UCSD-AML1 (cell line): Measurements from ENCODE around the gene RAB11FIP4.
A peak's percentile ranks its signal among the peaks of the same experiment; 100 is the strongest.

Experiments
- DNase-seq: peaks from one replicate; lab custom pipeline; 2025; ENCODE audit not compliant: unreplicated experiment; lab: John Stamatoyannopoulos, UW

RAB11FIP4 gene

DNA sequence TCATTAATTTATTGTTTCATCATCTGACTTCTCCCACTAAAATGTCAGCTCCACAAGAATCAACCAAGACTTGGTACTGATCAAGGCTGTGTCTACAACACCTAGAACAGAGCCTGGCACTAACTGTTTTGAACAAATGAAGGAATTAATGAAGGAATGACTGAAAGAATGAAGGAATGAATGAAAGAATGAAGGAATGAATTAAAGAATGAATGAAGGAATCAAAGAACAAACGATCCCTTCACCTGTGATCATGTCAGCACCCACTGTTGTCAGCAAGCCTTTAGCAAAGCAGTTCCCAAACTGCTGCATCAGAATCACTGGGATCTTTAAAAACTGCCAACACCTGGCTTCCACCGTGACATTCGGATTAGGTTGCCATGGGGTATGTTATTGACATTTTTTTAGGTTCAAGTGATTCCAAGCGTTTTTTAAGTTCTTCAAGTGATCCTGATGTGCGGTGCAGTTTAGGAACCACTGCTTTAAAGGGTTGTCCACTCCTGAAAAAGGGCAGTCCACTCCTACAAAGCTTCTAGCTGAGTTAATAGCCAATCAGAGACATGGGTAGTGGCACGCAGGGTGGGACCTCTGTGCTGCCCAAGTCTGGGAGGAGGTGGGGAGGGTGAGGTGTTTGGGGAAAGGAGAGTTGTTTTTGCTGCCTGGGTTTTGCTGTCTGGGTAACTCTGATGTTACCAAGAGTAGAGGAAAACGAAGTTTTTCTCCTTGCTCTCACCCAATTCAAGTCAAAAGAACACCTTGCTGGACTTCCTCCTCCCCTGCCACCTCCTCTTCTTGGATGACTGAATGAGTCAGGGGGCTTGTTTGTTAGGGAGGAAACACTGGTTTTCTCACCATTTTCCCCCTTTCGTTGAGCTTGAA is 89.7 kb downstream of the RAB11FIP4 start:
- DNase-seq: no peak

DNA sequence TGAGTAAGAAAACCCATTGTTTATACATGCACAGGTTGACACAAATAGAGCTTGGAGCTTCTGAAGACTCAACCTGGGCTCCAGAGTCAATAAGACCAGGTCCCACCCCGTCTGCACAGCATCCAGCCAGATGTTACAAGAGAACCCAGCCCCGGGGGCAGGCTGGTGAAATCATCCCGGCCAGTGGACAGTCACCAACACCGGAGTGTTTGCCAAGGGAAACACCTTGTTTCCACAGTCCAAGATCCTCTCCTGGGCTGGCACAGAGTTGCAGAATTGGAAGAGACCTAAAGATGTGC is 90.3 kb downstream of the RAB11FIP4 start:
- DNase-seq: no peak

DNA sequence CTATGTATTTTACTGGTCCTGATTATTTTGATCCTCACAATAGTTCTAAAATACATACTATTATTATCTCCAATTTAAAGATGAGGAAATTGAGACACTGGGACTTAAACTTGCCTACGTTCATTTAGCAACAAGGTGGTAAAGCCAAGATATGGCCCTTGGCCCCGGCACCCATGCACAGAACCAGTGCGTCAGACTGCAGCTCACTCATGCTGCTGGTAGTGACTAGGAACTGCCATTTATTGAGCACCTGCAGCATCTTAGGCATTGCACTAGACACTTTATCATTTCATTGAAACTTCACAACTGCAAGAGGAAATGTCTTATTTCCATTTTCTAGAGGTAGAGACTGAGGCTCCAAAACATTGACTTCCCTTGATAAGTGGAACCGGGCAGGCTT is 93.3 kb downstream of the RAB11FIP4 start:
- no peak for DNase-seq

DNA sequence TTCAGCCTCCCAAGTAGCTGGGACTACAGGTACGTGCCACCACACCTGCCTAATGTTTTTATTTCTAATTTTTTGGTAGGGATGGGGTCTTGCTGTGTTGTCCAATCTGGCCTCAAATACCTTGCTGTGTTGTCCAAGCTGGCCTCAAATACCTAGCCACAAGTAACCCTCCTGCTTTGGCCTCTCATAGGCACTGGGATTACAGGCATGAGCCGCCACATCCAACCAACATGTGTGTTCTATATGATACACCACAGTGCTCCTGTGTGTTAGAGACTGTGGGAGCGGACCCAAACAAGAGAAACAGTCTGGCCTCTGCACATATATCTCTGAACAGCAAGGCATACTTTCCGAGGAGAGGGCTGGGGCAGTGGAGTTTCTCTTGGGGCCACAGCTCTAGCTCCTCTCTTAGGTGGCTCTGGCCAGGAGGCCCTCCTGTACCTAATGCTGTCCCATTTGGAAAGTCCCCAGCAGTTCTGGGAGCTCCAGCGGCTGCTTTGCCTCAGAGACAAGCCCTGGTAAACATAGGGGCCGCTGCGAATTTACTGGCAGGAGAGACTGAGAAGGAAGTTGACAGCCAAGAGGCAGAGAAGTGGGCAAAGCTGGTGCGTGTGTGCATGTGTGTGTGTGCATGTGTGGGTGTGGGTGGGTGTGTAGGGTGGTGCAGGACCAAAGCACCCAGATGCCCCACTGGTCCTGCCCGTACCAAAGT is 95.0 kb downstream of the RAB11FIP4 start:
- no peak for DNase-seq

DNA sequence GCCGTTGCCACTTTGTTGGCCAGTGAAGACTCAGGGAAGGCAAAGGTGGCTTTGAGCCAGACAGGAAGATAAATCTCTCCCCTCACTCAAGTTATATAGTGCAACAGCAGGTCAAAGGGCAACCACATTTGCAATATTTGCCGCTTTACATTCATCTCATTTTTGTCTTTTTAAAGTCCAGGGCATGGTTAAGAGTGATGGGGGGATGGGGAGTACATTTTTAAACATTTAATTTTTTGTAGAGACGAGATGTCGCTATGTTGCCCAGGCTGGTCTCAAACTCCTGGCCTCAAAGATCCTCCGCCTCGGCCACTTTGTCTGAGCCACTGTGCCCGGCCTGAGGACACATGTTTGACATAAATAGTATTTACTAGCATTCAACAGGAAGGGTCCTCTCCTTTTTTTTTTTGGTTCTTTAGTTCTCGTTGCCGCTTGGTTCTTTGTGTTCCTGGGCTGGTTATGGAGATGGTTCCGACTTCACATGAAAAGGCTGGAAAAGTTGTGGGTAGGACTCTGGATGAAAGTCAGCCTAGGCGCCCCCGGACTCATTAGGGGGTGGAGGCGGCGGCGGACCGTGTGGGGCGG is 95.7 kb downstream of the RAB11FIP4 start:
- no peak for DNase-seq

DNA sequence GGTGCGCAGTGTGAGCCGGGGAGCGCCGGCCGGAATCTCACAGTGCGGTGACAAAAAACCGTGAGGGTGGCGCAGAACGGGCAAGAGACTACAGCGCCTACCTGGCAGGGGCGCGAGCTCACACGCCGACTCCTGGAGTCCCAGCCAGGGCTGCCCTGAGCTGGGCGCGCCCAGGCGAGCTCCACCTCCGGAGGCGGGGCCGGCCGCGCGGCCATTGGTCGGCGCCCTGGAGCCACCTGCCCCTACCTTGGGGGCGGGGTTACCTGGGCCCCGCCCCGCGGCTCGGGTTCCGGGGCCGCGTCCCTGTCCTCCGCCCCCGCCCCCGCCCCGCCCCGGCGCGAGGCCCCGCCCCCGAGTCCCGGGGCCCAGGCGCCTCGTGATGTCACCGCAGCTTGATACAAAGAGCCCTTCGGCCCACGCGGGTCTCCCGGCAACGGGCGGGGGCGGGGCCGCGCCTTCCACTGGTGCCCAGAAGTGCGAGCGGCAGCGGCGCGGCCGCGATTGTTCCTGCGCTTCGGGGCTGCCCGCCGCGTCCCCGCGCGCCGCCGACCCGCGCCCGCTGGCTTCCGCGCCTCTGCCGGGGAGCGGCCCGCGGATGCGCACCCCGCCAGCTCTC is 96.3 kb downstream of the RAB11FIP4 start:
- peak; percentile 81 for DNase-seq

DNA sequence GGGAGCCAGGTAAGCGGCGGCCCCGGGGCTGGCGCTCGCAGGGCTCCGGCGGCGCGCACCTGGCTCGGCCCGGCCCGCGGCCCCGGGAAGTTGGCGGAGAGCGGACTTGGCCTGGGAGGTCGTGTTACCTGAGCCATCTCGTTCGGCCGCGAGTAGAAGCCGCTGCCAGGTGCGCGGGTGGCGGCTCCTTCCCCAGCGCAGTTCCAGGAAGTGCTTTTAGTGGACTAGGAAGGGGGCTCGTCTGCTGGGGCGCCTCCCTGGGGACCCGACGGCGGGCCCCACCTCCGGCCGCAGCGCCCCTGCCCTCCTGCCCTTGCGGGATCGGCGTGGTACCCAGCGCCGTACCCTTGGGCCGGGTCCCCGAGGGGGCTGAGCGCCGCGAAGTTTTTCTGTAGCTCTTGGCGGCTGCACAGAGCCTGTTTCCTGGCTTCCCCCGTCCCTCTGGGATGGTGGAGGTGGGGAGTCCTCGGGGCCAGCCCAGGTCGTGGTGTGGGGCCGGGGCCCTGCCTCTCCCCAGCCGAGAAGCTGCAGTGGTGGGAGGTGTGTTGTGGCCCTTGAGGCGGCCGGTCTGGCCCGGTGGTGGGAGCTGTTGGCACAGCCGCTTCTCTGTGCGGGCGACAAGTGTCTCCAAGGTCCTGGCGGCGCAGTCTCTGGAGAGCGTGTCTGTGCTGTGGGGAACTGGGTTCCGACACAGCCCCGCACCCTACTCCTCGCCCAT is 96.9 kb downstream of the RAB11FIP4 start:
- no peak for DNase-seq

DNA sequence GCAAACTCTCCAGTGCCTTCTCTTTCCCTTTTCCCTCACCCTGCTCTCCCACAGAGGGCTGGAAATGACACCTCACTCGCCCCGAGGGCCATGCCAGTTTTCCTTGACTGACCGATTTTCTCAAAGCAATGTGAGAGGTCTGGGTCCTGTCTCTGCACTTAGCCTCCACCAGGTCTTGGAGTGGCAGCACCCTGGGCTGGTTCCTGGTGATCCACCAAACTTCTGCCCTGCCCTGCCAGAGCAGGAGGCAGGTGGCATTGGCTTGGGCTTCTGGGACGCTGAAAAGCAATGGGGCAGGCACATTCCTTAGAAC is 97.5 kb downstream of the RAB11FIP4 start:
- DNase-seq: no peak

DNA sequence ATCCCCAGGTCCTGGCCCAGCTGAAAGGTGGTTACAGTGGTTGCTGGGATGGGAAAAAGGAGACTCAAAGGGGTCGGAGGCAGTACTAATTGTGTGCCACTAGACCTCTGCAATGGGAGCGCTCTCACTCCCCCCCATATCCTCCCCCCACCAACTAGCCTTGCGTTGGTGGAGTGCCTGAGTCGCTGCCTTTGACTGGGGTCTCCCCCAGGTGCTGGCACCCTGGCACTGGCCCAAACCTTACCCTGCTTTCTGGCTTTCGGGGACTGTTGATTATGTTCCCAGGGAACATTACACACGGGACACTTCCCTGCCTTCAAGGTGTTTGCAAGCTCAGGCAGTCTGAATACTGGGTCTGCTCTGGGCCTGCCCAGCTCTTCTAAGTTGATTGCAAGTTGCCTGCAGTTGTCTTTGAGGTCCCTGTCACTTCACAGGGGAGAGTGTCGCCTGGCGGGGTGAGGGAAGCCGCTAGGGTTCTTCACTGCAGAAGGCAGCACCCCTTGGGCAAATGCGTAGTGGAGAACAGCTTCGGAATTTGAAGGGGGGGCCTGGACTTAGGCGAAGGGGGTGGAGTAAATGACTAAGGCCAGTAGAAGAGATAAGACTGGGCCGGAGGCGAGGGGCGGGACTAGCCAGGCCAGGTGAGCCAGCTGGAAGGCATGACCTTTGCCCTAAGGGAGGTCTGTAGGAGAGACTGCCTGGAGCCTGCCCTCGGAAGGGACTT is 98.0 kb downstream of the RAB11FIP4 start:
- no peak for DNase-seq

DNA sequence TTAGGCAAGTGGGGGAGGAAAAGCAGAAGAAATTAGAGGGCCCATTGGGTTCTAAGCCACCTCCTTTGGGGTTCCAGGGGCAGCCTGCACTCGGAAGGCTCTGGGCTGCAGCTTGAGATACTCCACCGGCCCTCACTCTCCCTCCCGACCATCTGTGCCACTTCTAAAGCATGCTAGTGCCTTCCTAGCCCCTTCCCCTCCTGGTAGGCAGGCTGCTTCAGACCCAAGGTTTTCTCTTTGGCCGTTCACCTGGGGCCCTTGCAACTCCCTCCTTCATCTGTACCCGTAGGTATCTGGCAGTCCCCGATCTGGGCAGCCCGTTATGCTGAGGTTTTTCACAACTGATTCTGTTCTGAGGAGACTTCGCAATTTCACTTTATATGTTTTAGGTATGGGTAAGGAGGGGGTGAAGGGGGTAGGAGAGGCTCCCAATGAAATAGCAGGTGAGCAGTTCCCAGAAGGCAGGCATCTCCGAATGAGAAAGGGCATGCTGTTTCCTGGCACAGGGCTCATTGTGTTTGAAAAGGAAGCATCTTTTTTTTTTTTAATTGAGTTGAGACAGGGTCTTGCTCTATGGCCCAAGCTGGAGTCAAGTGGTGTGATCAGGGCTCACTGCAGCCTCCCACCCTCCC is 98.7 kb downstream of the RAB11FIP4 start:
- DNase-seq: no peak

DNA sequence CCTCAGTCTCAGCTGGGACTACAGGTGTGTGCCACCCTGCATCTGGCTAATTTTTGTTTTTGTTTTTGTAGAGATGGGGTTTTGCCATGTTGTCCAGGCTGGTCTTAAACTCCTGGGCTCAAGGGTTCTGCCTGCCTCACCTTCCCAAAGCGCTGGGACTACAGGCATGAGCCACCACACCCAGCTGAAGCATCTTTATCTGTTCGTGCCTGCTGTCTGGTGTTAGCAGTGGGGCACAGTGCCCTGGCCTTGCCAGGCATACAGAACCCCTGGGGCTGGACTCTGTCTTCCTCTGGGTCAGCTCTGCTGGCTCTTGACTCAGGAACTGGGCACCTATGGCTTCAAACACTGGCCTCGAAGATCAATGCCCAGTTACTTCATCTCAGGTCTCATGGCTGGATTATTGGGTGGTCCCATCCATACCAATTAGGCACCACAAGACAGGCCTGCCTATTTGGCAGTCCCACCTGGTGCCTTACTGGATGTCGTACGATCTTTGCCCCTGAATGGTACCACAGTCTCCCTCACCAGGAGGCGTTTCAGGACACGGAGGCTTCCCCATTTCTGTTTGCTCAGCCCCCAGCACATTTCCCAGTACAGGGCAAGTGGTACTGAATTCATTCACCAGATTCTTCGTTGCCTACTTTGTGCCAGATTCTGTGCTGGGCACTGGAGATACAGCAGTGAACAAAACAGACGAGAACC is 99.3 kb downstream of the RAB11FIP4 start:
- no peak for DNase-seq

DNA sequence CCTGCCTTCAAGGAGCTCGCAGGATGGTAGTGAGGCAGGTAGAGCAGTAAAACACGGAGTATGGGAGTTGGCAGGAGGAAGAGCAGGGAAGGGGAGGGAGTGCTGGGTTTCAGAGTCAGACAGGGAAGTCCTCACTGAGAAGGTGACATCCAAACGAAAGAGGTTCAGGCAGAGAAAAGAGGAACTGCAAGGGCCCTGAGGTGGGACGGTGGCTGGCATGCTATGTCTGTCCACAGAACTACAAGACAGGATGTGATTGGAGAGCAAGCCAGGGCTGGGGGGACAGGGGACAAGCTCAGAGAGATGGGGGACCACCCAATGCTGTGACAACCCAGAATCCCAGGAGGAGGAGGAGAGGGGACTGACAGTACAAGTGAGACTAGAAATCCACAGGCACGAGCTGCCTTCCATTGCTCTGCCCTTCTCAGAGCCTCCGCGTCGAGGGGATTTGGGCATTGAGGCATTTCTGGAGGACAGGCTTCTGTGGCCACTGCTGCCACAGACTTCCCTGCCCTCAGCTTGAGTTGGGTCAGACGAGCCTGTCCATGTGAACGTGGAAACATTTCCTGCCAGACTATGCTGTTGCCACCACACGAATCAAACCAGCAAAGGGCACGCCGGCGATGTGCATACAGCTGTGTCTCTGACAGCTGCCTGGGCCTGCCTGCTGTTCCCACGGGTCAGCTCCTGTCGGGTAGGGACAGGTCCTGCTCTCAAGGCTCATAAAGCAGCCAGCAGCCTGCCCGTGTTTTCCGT is 100.1 kb downstream of the RAB11FIP4 start:
- DNase-seq: peak; percentile 53

DNA sequence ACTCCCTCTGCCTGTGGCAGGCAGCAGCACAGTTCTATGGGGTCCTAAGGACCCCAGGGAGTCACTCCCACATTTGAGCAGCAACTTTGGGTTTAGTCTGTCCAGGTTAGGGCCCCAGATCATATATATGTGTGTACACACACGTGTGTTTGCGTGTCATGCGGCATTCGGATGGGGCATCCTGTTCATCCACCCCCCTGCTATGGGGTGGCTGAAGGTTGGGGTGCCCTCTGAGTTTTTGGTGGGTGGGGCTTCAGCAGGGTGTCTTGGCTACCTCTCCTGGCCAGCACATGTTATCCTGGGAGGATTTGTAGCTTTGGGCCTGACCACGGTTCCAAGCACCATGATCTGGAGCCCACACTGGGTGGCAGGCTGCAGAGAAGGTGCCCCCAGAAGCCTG is 100.7 kb downstream of the RAB11FIP4 start:
- no peak for DNase-seq

DNA sequence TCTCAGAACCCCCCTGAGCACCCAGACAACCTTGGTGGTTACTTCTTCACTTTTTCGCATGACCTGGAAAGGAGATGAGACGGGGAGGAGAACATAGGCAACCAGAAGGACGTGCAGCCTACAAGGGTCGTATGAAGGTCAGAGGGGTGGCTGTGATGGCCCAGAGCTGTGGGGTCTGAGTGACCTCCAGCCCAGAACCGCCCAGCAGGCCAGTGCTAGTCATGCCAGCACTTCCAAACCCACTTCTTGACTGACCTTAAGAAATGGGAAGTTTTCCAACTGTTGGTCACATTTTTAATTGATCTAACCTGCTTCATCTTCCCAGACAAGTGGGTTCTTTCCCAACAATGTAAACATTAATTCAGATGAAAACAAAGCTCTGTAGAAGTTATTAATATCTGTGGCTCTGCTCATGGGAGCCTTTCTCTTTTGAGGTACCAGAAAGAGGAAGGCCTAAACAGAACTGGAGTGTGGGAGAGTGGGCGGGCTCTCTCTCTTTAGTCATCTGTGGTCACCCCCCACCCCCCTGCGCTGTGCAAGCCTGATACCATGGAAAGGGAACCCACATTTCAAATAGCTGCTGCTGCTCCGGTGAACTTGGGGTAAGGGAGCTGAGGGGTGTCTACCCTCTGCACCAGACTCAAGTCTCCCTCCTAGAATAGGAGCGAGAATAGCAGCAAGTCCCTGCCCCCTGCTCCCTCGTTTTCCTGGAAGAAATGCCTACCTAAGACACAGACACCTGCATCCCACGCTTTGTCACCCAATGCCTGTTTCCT is 101.6 kb downstream of the RAB11FIP4 start:
- peak; percentile 75 for DNase-seq

DNA sequence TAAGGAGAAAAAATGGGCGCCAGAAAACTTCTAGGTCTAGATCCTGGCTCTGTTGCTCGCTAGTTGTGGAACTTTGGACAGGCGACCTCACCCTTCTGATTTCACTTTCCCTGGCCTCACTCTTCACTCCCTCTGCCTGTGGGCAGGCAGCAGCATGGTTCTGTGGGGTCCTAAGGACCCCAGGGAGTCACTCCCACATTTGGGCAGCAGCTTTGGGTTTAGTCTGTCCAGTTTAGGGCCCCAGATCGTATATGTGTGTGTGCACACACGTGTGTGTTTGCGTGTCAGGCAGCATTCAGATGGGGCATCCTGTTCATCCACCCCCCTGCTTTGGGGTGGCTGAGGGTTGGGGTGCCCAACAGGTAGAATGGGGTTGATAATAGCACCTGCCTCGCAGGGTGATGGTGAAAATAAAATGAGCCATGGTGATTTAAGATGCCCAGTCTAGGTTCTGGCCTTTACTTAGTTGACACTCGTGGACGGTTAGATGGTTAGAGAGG is 102.2 kb downstream of the RAB11FIP4 start:
- DNase-seq: no peak

DNA sequence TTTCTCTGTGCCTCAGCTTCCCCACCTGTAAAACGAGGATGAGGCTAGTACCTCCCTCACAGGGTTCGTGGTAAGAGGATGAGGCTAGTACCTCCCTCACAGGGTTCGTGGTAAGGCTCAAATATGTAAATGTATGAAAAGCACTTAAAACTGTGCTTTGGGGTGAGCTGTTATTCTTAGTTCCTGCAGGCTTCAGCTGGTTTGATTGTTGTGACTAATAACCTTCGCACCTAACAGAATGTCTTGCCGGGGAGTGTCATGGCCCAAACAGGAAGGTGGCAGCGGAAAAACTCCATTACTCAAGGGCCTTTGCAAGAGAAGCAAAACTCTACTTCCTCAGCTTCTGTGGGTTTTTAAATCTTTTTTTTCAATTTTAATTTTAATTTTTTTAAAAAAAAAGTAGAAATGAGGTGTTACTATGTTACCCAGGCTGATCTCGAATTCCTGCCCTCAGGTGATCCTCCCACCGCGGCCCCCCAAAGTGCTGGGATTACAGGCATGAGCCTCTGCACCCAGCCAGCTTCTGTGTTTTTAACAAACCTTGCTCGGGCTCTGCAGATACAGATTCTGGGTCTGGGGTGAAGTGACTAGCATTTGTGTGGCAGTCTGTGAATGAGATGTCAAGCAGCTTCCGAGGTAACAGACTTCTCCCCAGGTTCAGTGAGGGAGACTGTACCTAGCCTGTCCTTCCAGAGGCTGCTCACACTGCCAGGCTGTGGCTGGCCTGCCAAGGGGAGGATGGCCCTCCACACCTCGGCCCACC is 103.0 kb downstream of the RAB11FIP4 start:
- peak; percentile 35 for DNase-seq
